AG04449 (cell line): ENCODE results near the gene LRRC75B.

ENCODE experiments used
- CTCF ChIA-PET: fragments of 350-600 bp; formaldehyde crosslinking; extraction: SDS; loops from one replicate; lab custom pipeline; 2021; ENCODE audit warnings: antibody characterized with exemption; lab: Yijun Ruan, JAX
- POLR2A ChIA-PET: fragments of 400-600, 350-600 bp; formaldehyde crosslinking; extraction: SDS; loops from one replicate; lab custom pipeline; 2020; ENCODE audit warnings: antibody characterized with exemption, inconsistent platforms; lab: Yijun Ruan, JAX
- DNase-seq: peaks from one replicate; pipeline ENCODE4 v3.0.0-alpha.2; 2010; ENCODE audit warnings: low read depth, low spot score
- H3K4me3 ChIP-seq: 2 replicates; pipeline ENCODE4 v1.5.1; 2011; ENCODE audit warnings: low read depth, mild to moderate bottlenecking, control low read depth, low read length
- CTCF ChIP-seq: IDR thresholded peaks from one replicate; pipeline ENCODE4 v1.5.1; 2011; ENCODE audit warnings: mild to moderate bottlenecking, moderate library complexity, low read length, control low read depth, inconsistent platforms; ENCODE audit not compliant: insufficient read depth; ENCODE audit errors: missing control alignments

LRRC75B gene

GRCh38 chr22:24548812-24549211 lies 44.1 kb downstream of the LRRC75B start:
- no peak for TF ChIP-seq CTCF
- ChIA-PET CTCF (interaction anchor here (0.9 to 2.6 kb wide), 3 partner anchors 23 to 225 kb away, joined by 3 to 6 read pairs (median 4); no protein-coding TSS in a partner anchor), POLR2A (no interaction called here)
- DNase-seq: no peak
- no peak overlapping the region for H3K4me3 ChIP-seq

GRCh38 chr22:24543679-24544243 lies 49.1 kb downstream of the LRRC75B start:
- POLR2A ChIA-PET: interaction anchor here (0.7 to 2.2 kb wide), 2 partner anchors 9 to 11 kb away, joined by 3 to 8 read pairs; partner anchors contain the start of gene GUCD1

GRCh38 chr22:24543185-24543601 lies 49.7 kb downstream of the LRRC75B start:
- TF ChIP-seq CTCF: no peak
- H3K4me3 ChIP-seq: no peak overlapping the region
- DNase-seq: no peak
- CTCF ChIA-PET: interaction anchor here (2.1 to 4.5 kb wide), 2 partner anchors 17 to 20 kb away, joined by 7 to 25 read pairs; no protein-coding TSS in a partner anchor
- POLR2A ChIA-PET: no interaction called here

More at GRCh38 chr22:24543679-24544243, 49.1 kb downstream of the LRRC75B start:
- no peak for DNase-seq
- CTCF ChIA-PET: interaction anchor here (0.9 to 1.2 kb wide), 3 partner anchors 10 to 36 kb away, joined by 3 to 6 read pairs (median 5); no protein-coding TSS in a partner anchor
- no peak overlapping the region for H3K4me3 ChIP-seq
- no peak for TF ChIP-seq CTCF

- CTCF ChIA-PET: interaction anchor here (1.9 to 4.5 kb wide), 3 partner anchors 13 to 19 kb away, joined by 7 to 25 read pairs (median 9); no protein-coding TSS in a partner anchor
- DNase-seq: no peak
- TF ChIP-seq CTCF: no peak
- POLR2A ChIA-PET: no interaction called here
- no peak overlapping the region for H3K4me3 ChIP-seq
Measured at GRCh38 chr22:24542641-24543040, 50.2 kb downstream of the LRRC75B start.

GRCh38 chr22:24541681-24542515 lies 51.0 kb downstream of the LRRC75B start:
- ChIA-PET CTCF (interaction anchor here (0.9 to 4.5 kb wide), 4 partner anchors 11 to 18 kb away, joined by 3 to 25 read pairs (median 8); no protein-coding TSS in a partner anchor), POLR2A (no interaction called here)
- no peak for TF ChIP-seq CTCF
- no peak overlapping the region for H3K4me3 ChIP-seq
- DNase-seq: no peak

- no peak for DNase-seq
- CTCF ChIA-PET: interaction anchor here (0.7 to 4.5 kb wide), 3 partner anchors 13 to 19 kb away, joined by 3 to 25 read pairs (median 4); no protein-coding TSS in a partner anchor
- POLR2A ChIA-PET: no interaction called here
- TF ChIP-seq CTCF: no peak
- H3K4me3 ChIP-seq: no peak overlapping the region
Measured at GRCh38 chr22:24540470-24540869, 52.4 kb downstream of the LRRC75B start.
